ENCODE results near the gene ADORA2B.
"Not testable (repeated sequence)": the region's sequence is repeated elsewhere in the genome, so short reads cannot be mapped to it uniquely, and the experiment has no call there.

ADORA2B gene

DNA sequence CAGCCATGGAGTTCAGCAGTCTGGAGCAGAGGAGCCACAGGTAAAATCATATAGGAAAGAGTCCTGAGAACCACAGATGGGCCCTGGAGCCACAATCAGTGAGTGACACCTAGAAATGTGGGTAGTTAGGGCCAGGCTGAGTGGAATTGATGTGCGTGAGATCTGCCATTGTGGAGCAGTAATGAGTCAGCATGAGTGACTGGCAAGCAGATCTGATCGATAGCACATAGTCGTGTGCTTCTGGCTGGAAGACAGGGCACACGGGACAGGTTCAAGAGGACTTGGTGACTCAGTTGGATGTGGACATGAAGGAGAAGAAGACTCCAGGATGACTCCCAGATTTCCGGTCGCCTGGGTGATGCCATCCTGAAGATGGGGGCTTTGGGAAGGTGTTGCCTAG, 12.3 kb downstream of the ADORA2B start:
- peak; percentile 90 for DNase-seq

DNA sequence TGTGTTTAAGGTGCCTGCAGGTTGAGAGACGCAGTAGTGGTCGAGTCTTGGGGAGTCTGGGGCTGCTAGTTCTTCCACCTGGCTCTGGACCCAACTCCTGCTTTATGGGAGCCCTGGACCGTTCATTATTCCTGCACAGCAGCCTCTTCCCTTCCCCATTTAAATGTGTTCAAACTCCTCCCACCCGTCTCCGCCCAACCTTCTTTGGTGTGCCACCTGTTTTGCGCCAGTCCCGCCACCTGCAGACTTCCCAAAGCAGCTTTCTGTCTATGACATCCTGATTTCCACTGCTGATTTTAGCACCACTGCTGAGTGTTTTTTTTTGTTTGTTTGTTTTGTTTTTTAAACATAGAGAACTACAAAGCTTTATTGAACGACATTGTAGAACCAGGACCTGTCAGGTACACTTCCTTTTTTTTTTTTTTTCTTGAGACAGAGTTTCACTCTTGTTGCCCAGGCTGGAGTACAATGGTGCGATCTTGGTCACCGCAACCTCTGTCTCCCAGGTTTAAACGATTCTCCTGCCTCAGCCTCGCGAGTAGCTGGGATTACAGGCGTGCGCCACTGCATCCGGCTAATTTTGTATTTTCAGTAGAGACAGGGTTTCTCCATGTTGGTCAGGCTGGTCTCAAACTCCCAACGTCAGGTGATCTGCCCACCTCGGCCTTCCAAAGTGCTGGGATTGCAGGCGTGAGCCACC, 12.8 kb downstream of the ADORA2B start:
- no peak for DNase-seq

DNA sequence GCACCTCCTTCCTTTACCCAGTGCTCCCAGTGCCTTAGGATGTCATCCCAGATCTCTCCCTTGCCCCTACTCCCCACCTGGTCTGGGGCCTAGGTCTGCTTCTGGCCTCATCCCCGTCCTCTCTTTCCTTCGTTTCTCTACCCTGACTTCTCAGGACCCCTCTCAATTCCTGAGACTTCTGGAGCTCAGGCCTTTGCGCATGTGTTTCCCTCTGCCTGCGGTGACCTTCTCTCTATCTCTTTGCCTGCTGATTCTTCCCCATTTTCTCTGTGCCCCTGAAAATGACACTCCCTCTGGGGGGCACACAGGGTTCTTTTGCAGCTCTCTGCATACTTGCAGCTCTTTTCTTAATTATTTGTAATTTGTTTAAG, 13.5 kb downstream of the ADORA2B start:
- no peak for DNase-seq

DNA sequence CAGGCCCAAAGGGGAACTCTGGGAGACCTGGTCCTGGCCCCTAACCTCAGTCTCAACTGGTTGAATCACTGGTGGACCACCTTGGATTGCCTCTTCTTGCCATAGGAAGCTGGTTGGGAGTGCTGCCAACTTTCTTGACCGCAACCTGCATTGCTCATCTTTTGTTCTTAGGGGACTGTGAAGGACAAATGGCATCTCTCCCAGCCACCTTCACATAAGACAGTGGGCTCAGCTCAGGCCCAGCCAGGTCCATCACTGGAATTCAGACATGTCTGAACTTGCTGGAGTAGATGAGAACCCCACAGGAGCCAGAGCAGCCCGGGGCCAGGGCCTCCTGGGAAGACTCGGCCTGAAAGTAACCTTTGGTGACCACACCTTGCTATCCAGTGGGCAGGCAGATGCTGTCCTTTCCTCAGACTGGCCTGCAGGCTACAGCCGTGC, 18.8 kb downstream of the ADORA2B start:
- no peak for DNase-seq

DNA sequence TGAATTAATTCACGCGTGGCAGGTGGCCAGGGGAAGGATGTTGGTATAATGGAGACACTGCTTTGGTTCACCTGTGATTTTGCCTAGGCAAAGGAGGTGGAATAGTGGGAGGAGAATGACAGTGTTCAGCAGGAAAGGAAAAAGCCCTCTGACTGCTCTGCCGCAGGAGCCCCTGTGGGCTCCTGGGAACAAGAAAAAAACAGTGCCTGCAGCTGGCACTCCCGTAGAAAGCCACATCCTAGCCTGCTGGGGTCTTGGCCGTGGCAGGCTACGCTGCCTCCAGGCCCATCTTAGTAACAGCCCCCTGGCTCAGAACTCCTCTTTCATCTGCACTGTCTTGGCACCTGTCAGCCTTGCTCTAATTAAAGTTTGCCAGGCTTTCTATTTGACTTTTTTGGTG, 20.6 kb downstream of the ADORA2B start:
- no peak for DNase-seq

DNA sequence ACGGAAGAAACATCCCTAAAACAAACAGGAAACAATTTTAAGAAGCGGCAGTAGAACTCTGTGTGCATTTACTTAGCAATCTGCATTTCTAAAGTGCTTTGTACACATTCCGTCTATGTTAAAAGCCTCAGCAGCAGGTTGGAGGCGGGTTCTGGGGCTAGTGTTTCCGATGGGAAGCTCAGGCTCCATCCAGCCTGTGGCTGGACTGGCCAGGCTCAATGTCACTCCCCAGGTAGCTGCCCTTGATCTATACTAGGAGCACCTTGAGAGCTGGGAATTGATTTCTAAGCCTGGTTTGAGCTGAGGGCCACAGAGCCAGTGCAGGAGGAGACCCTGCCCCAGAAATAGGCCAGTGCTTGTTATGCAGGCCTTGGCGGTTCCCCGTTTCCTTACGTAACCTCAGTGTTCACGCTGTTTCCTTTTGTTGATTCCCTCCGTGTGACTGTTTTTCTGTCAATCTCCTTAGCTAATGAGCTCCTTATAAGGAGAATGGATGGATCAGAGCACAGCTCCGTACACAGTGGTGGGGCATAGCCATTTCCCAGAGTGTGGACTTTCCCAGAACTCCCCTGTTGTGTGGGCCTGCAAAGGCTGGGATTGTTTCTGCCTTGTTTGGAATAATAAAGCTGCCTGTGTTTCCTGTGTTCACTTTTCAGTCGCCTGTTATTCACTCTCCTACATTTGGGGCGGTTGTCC, 21.4 kb downstream of the ADORA2B start:
- DNase-seq: no peak

DNA sequence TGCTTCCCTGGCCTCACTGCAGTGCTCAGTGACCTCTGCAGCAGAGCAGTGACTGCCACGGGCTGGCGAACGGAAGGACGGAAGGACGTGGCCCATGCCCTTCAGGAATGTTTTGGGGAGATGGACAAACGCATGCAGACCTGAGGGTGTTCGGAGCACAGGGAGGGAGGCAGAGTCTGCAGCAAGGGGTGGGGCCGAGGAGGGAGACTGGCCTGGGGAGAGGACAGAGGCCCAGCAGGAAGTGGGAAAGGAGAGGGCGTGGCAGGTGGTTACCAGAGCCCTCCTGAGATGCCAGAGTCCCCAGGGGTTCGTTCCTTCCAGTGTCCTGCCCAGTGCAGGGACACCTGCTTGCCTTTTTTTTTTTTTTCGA, 21.9 kb downstream of the ADORA2B start:
- DNase-seq: no peak

DNA sequence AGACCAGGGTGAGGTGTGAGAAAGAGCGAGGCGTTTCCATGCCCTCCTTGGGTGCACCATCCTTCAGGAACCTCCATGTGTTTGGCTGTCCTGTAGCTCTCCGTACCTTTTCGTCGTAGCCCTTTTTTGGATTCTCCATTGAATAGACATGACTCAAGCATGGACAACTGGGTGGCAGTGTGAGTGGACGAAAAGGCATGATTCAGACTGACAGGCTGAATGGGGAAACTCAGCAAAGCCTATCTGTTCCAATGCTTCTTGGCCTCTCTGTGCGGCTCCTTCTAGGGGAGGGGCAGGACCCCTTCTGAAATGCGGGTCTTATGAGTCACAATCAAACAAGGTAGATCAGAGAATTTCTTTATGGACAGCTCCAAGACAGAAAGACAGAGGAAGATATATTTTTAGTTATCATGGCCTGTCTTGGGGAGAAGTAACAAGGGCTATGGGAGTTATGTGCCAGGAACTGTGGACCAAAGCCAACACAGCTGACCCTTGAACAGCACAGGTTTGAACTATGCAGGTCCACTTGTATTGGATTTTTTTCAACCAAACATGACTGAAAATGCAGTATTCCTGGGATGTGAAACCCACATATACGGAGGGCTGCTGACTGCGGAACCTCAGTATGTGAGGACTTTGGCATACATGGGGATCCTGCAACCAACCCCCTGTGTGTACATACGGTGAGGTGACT, 22.9 kb downstream of the ADORA2B start:
- DNase-seq: no peak

DNA sequence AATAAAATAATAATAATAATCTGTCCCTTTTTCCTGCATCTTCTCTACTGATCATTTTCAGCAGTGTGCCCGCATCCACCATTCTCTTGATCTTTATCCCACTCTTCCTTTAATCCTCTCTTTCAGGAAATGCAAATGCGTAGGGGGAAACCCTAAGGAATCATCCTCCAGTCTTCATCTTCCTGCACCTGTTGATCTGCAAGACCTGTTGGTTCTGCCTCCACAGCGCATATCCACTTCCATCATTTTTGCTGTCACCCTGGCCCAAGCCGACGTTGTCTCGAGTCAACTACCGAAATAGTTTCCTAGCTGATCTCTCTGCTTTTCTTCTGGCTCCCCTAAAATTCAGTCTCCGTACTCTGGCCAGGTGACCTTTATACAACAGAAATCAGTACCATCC, 24.5 kb downstream of the ADORA2B start:
- DNase-seq: no peak

DNA sequence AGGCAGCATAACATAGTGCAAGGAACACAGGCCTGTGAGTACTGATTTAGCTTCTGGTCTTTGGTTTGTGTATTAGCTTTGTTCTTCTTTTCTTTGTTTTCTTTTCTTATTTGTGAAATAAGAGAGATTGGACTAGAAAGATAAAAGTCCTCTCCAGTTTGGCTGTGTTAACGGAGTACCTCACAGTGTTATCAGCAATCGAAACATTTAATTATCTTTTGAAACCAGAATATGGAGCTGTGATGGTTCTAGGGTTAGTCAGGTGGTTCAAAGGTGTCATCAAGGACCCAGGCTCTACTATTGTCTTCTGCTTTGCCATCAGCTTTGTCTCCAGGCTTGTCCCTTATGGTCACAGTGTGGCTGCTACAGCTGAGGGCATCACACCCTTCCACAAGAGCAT, 25.6 kb downstream of the ADORA2B start:
- no peak for DNase-seq

DNA sequence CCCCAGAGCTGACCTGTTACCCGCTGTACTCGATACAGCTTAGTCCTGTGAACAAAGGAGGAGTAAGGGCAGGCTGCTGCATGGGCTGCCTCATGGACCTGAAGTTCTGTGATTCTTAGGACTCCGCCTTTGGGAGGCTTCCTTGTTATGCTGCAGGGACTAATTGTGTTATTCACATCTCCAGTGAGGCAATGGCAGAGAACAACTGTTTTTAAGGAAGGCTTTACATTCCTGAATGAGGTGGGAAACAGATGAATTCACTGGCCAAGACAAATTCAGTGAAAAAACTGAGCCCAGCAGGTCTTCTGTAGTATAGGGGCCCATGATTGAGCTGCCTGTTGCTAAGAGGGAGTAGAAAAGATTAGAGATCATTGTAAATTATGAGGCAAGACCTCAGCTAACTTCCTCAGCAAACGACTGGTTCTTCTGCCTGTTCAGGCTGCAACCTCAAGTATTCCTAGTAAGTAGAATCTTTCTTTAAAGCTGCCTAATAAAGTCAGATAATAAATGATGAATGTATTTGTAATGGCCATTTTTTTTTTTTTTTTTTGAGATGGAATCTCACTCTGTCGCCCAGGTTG, 26.3 kb downstream of the ADORA2B start:
- no peak for DNase-seq

DNA sequence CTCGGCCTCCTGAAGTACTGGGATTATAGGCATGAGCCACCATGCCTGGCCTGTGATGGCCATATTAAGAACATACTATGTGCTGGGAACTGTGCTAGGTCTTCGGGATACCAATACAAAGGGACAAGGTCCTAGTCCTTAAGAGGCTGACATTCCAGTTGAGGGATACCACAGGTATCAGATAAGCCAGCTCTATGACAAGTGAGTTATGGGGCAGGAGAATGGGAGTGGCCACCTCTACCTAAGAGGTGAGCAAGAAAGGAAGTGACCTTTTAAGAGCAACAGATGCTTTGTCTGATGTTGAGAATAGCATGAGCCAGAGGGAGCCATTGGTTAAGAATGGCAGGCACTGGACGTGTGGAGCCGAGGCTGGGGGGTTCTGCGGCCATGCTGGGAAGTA, 27.0 kb downstream of the ADORA2B start:
- DNase-seq: no peak

DNA sequence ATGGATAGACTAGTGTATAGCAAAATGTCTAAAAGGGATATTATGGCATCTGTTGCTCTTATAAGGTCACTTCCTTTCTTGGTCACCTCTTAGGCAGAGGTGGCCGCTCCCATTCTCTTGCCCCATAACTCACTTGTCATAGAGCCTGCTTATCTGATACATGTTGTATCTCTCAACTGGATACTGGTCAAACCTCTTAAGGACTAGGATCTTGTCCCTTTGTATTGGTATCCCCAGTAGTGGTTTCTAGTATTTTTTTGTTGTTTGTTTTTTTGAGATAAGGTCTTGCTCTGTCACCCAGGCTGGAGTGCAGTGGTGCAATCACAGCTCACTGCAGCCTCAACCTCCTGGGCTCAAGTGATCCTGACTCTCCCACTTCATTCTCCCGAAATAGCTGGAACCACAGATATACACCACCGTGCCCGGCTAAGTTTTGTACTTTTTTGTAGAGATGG, 27.6 kb downstream of the ADORA2B start:
- DNase-seq: no peak

DNA sequence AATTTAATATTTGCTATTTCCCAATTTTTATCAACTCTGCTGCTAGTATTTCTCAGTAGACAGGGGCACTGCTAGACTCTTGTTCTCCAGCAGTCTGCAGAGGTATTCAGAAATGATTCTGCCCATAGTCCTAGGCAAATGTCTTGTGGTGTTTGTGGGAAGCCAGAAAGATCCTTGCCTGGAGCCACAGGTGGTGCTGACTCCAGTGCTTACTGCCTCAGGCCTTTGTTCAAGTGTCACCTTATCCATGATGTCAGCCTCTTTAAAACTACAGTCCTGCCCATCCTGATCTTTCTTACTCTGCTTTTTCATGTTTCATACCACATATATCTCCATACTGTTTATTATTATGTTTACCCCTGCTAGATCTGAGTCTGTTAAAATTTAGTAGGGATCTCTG, 28.1 kb downstream of the ADORA2B start:
- no peak for DNase-seq

DNA sequence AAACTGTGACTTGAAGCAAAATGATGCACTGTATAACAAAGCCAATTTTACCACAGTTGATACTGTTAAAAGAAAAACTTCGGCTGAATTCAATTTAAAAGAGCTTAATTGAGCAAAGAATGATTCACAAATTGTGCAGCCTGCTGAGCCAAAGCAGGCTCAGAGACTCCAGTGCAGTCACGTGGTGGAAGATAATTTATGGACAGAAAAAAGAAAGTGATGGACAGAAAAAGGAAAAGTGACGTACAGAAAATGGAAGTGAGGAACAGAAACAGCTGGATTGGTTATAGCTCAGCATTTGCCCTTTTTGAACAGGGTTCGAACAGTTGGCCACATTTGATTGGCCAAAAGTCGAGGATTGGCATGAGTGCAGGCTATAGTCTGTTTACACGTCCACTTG, 28.9 kb downstream of the ADORA2B start:
- no peak for DNase-seq

DNA sequence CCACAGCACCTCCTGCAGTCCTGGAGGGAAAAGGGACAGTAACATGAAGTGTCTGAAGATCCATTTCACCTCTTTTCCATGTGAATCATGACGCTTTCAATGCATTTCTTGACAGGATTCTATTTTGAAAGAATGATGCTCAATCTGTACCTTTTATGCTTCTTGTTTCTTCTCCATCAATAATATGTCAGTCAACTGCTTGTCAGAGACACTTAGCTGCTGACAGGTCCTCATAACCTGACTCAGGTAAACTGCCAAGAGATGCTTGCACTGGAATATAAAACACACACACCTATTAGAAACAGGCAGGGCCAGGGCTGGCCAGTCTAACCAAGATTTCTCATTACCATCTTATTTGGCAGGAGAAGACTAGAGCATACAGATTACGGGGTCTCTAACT, 33.0 kb downstream of the ADORA2B start:
- DNase-seq: no peak

DNA sequence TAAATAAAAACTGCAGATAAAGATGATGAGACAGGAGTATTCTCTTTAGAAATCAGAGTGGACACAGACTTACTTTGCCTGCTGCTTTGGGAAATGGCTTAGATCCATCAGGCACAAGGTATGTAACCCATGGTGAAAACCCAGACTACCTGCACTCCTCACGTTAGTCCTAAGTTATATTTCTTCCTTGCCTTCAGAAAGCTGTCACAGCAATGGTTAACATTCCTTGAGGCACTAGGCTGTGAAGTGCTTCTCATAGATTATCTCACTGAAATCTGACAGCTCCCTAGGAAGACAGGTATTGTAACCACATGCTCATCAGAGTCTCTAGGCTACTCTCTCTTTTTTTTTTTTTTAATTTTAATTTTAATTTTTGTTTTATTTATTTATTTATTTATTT, 33.7 kb downstream of the ADORA2B start:
- no peak for DNase-seq

DNA sequence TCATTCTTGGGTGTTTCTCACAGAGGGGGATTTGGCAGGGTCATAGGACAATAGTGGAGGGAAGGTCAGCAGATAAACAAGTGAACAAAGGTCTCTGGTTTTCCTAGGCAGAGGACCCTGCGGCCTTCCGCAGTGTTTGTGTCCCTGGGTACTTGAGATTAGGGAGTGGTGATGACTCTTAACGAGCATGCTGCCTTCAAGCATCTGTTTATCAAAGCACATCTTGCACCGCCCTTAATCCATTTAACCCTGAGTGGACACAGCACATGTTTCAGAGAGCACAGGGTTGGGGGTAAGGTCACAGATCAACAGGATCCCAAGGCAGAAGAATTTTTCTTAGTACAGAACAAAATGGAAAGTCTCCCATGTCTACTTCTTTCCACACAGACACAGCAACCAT, 34.1 kb downstream of the ADORA2B start:
- DNase-seq: not testable (repeated sequence)

DNA sequence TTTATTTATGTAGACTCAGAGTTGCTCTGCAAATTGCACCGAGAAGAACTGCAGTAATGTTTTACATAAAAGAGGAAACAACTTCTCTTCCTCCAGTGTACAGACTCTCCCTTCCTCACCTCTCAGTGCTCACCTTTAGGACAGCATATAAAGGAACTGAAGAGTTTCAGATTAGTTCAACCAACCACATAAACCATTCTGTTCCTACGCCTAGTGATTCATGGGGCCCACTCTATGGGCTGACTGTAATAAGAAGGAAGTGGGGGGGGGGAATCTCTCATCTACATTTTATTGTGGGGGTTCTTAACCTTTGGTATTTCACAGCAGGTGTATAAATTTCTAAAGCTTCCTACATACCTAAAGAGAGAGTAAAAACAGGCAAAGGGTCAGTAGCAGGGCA, 36.3 kb downstream of the ADORA2B start:
- DNase-seq: peak; percentile 62

DNA sequence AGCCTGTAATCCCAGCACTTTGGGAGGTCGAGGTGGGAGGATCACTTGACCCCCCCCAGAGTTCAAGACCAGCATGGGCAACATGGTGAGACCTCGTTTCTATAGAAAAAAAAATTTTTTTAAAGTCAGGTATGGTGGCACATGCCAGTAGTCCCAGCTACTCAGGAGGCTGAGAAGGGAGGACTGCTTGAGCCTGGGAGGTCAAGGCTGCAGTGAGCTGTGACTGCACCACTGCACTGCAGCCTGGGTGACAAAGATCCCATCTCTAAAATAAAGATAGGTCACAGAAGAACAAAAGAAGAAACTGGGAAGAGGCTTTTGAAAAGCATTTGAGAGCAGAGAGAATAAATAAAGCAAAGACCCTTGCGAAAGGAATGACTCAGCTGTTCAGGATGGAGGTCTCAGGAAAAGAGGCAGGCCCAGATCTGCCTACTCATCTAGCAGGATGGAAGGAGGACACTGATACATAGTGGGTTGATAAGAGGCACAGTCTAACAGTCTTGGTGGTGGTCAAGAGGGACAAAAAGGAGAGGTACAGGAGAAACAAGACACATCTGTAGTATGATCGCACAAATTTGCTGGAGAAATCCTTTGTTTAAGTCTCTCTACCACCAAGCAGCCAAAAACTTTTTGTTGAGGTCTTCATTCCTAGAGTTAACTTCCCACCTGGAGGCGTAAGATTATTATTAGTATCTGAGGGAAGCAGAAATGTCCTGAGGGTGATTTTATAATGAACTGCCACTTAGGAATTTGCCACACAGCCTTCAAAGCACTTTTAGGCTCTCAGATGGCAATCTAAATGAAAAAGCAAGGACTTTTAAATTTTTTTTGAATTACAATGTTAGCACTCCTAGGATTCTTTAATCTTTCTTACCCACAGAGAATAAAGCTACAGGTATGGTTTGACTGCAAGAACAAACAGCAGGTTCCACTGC, 37.0 kb downstream of the ADORA2B start:
- DNase-seq: no peak

DNA sequence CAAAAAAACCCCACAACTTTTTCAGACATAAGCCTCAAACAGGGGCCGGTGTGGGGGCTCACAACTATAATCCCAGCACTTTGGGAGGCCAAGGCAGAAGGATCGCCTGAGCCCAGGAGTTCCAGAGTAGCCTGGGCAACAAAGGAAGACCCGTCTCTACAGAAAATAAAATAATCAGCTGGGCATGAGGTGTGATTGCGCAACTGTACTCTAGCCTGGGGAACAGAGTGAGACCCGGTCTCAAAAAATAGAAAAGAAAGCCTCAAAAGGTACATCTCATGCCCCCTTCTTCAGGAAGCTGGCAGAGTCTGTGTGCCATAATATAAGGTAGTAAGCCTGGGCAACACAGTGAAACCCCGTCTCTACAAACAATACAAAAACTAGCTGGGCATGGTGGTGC, 51.4 kb downstream of the ADORA2B start:
- DNase-seq: no peak

DNA sequence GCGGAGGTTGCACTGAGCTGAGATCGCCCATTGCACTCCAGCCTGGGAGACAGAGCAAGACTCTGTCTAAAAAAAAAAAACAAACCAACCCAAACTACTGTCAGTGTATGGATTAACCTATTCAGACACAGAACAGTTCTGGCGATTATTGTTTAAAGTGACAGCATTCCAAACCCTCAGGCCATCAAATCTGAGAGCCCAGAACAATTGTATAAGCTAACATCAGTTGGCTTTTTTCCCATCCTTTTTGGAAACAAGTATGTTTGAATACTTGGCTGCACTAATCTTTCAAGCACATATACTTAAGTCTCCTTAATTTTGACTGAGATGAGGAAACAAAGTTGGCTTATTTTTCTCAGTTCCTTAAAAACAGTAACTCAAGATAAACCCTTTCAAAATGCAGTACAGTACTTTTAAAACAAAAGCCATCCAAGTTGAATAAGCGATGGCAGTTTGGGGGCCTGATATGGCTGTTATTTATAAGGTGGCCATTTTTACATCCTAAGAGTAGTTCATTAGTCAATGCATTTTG, 53.2 kb downstream of the ADORA2B start:
- DNase-seq: no peak
